ENCODE data around the gene ANKRD6. TPM values are rescaled to one million over a fixed set of nuclear protein-coding genes. Genes with fewer than 3 reads are reported as not detected.

Gene ANKRD6
- total RNA-seq, 1 experiment from 2014 or later, result 5.6 TPM

DNA sequence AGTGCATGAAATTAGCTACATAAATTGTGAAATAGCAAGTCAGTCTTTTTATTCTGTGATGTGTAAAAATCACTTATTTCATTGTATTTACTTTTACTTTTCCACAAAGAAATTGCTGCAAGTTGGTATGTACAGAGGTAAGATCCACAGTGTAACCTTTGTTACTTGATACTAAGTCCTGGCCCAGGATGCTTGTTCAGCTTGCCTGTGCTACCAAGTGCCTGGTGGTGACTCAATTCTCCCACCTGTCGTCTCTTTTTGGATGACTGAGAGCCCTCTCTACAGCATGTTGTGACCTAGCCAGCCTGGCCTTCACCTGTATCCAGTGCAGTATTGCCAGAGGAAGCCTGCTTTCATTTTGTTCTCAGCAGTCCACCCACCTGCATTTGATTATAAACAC lies 54.9 kb downstream of the ANKRD6 start:
- WGBS (ENCODE audit: extremely low coverage, insufficient read length, low lambda C conversion rate), result no CpG with 5 or more reads among the region's 1 CpG
- H3K56ac ChIP-seq (ENCODE audit: insufficient read length, low read depth, low read length), result no peak overlapping the region
- no peak overlapping the region for H3K9ac ChIP-seq (ENCODE audit: extremely low read depth, insufficient read length, low read length)
- Mint-ChIP-seq H3K4me1 (peaks cover 42 to 57% of the 10 kb centered on the region in 2 experiments), H3K4me3 (no peak overlapping the region), H3K36me3 (ENCODE audit: insufficient read depth in 1 of 3, low read depth in 3 of 3) (no peaks in the 10 kb centered on the region), H3K9me3 (no peaks in the 10 kb centered on the region), H3K27me3 (ENCODE audit: low read depth) (no peaks in the 10 kb centered on the region; the same call in 1 of the 2 replicates), H3K27ac (no peak overlapping the region)
- no peaks in the 10 kb centered on the region for H3K79me2 ChIP-seq (ENCODE audit: insufficient read depth, low read length)
- no peak overlapping the region for H3K27ac ChIP-seq (ENCODE audit: insufficient read length, low read depth, low read length)
- no peak overlapping the region for H2BK5ac ChIP-seq (ENCODE audit: insufficient read length, low read length)
- no peak overlapping the region for H3K18ac ChIP-seq (ENCODE audit: insufficient read length, low read depth, low read length)
- no peak overlapping the region for H2BK120ac ChIP-seq (ENCODE audit: low read depth, low read length, poor library complexity, severe bottlenecking)
- no peak overlapping the region for H2BK15ac ChIP-seq (ENCODE audit: low read depth, low read length)
- DNase-seq, result no peak
- H3K4me2 ChIP-seq (ENCODE audit: insufficient read depth, insufficient read length, low read length), result no peak overlapping the region
- no peaks in the 10 kb centered on the region for H3K9me3 ChIP-seq (ENCODE audit: control insufficient read depth, low read depth, low read length)
- no peak overlapping the region for H2BK20ac ChIP-seq (ENCODE audit: low read depth, low read length, poor library complexity, severe bottlenecking)
- no peaks in the 10 kb centered on the region for H3K79me1 ChIP-seq (ENCODE audit: insufficient read depth, low read depth, low read length, poor library complexity, severe bottlenecking)
- H4K20me1 ChIP-seq (ENCODE audit: control insufficient read depth, insufficient read depth, insufficient read length), result no peaks in the 10 kb centered on the region
- TF ChIP-seq, protein P1, sequence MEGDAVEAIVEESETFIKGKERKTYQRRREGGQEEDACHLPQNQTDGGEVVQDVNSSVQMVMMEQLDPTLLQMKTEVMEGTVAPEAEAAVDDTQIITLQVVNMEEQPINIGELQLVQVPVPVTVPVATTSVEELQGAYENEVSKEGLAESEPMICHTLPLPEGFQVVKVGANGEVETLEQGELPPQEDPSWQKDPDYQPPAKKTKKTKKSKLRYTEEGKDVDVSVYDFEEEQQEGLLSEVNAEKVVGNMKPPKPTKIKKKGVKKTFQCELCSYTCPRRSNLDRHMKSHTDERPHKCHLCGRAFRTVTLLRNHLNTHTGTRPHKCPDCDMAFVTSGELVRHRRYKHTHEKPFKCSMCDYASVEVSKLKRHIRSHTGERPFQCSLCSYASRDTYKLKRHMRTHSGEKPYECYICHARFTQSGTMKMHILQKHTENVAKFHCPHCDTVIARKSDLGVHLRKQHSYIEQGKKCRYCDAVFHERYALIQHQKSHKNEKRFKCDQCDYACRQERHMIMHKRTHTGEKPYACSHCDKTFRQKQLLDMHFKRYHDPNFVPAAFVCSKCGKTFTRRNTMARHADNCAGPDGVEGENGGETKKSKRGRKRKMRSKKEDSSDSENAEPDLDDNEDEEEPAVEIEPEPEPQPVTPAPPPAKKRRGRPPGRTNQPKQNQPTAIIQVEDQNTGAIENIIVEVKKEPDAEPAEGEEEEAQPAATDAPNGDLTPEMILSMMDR (conservative IDR thresholded peaks at IDR 0.05), result no peak
- H4K8ac ChIP-seq (replicated peaks; ENCODE audit: insufficient read length, low read depth, low read length), result no peak overlapping the region
- H3K23ac ChIP-seq (ENCODE audit: insufficient read length, low read depth, low read length), result no peak overlapping the region
- no peak overlapping the region for H2AK5ac ChIP-seq (ENCODE audit: insufficient read length, low read length)
- H2AFZ ChIP-seq (ENCODE audit: low read length), result no peak overlapping the region
- H4K5ac ChIP-seq (ENCODE audit: insufficient read length, low read depth, low read length), result no peak overlapping the region
- H3K23me2 ChIP-seq (ENCODE audit: insufficient read length, low read depth, low read length, poor library complexity, severe bottlenecking), result no peaks in the 10 kb centered on the region
- H3K4me1 ChIP-seq (ENCODE audit: insufficient read depth, low read length), result no peaks in the 10 kb centered on the region; the same call in 1 of the 2 replicates
- H3K27me3 ChIP-seq (ENCODE audit: insufficient read depth, low read length), result no peaks in the 10 kb centered on the region
- no peak overlapping the region for H2BK12ac ChIP-seq (ENCODE audit: insufficient read length, low read depth, low read length)
- no peak overlapping the region for H3T11ph ChIP-seq (ENCODE audit: low read length)
- H3K4ac ChIP-seq (ENCODE audit: low read depth, low read length), result no peak overlapping the region
- no peak overlapping the region for H4K91ac ChIP-seq (ENCODE audit: insufficient read length, low read depth, low read length)
- no peak overlapping the region for H3K14ac ChIP-seq (ENCODE audit: insufficient read depth, low read length)
